Stimulated activated CD4-positive, alpha-beta T cell treated with anti-CD3 and anti-CD28 coated beads, Interleukin-4, amount 100 ng/mL, for 48 hours (primary cell): ENCODE measurements around the gene NEK7.

Source experiments
- DNase-seq, 2 donors: peaks; one replicate each; pipeline ENCODE4 v3.0.0-alpha.2; 2020; ENCODE audit warnings: low read depth in 2 of 2

Gene NEK7

GRCh38 chr1:198350456-198350855 is 193.7 kb downstream of the NEK7 start:
- no peak for DNase-seq

GRCh38 chr1:198352975-198353695 is 196.3 kb downstream of the NEK7 start:
- DNase-seq: no peak

GRCh38 chr1:198357937-198358336 is 201.1 kb downstream of the NEK7 start:
- DNase-seq: no peak

- no peak for DNase-seq
These were observed 202.3 kb downstream of the NEK7 start for GRCh38 chr1:198359024-198359653.

- DNase-seq: no peak
These were observed 203.5 kb downstream of the NEK7 start for GRCh38 chr1:198360208-198360729.

- DNase-seq: no peak
These were observed 204.5 kb downstream of the NEK7 start for GRCh38 chr1:198361237-198361767.

- DNase-seq: no peak
These were observed 206.9 kb downstream of the NEK7 start for GRCh38 chr1:198363625-198364151.

- no peak for DNase-seq
These were observed 207.7 kb downstream of the NEK7 start for GRCh38 chr1:198364471-198364870.

- no peak for DNase-seq
These were observed 210.5 kb downstream of the NEK7 start for GRCh38 chr1:198367296-198367695.

GRCh38 chr1:198370996-198371395 is 214.2 kb downstream of the NEK7 start:
- DNase-seq: no peak
